ENCODE data around the gene UBXN6.

Gene UBXN6

DNA sequence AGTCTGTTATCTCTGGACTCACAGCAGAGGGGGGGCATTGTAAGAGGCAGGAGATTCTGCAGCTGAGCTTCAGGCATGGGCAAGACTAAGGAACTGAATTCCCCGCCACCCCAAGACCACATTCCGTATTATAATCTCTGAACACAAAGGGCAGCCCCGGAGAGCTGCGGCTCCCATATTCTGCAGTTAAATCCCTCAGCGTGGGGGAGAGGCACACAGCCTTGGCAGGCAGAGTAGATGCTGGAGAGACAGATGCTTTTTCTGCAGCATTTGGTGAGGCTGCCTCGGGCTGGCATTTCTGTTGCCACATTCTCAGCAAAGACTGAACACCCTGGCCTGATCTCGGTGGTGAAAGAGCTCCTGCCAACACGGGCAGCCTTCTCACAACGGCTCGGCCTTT lies 42.2 kb downstream of the UBXN6 start:
- no peak overlapping the region for H3K4me3 ChIP-seq (ENCODE audit: low read depth, low read length)
- TF ChIP-seq CTCF (IDR thresholded peaks at IDR 0.05; ENCODE audit: low read depth, low read length, missing control alignments): no peak
- in situ Hi-C loops (cut with HindIII; ENCODE audit: low pct_ligation_motif_present, low sequenced_read_pairs): no loop called here
- H3K36me3 ChIP-seq (replicated peaks): no peaks in the 10 kb centered on the region
- H3K27ac ChIP-seq: no peak overlapping the region
- DNase-seq: no peak
- no peaks in the 10 kb centered on the region for H3K27me3 ChIP-seq (replicated peaks)

DNA sequence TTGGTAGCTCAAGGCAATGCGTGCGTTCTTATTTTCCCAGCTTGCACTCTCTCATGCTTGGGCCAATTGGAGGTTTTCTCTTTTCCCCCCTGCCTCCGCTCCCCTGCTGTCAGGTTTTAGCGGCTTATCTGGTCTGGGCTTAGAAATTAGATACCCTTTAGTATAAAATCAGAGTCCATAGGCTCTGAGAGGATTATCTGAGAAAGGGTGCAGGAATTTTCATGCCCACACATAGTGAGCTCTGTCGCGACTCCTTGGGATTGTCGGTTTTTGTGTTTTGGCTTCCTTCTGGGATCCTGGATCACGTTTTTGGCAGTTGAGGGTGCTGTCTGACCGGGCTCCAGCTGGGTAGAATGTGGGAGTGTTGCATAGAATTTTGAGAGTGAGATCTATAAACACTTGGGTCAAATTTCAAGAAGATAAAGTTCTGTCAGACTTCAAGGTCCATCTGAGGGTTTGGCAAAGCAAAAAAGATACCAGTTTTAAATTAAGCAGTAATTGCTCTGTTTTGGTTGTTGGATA lies 42.7 kb downstream of the UBXN6 start:
- DNase-seq: no peak
- in situ Hi-C loops (cut with HindIII; ENCODE audit: low pct_ligation_motif_present, low sequenced_read_pairs): no loop called here
- no peak overlapping the region for H3K4me3 ChIP-seq (ENCODE audit: low read depth, low read length)
- no peaks in the 10 kb centered on the region for H3K36me3 ChIP-seq (replicated peaks)
- H3K27me3 ChIP-seq (replicated peaks): no peaks in the 10 kb centered on the region
- no peak overlapping the region for H3K27ac ChIP-seq
- no peak for TF ChIP-seq CTCF (IDR thresholded peaks at IDR 0.05; ENCODE audit: low read depth, low read length, missing control alignments)

GRCh38 chr19:4414144-4414799 lies 43.3 kb downstream of the UBXN6 start:
- no peaks in the 10 kb centered on the region for H3K36me3 ChIP-seq (replicated peaks)
- no peaks in the 10 kb centered on the region for H3K27me3 ChIP-seq (replicated peaks)
- H3K27ac ChIP-seq: no peak overlapping the region
- TF ChIP-seq CTCF (IDR thresholded peaks at IDR 0.05; ENCODE audit: low read depth, low read length, missing control alignments): no peak
- in situ Hi-C loops (cut with HindIII; ENCODE audit: low pct_ligation_motif_present, low sequenced_read_pairs): no loop called here
- no peak for DNase-seq
- no peak overlapping the region for H3K4me3 ChIP-seq (ENCODE audit: low read depth, low read length)

- no peak overlapping the region for H3K27ac ChIP-seq
- in situ Hi-C loops (cut with HindIII; ENCODE audit: low pct_ligation_motif_present, low sequenced_read_pairs): no loop called here
Observed at GRCh38 chr19:4413588-4413987, 44.0 kb downstream of the UBXN6 start.

GRCh38 chr19:4409123-4409933 lies 48.3 kb downstream of the UBXN6 start:
- no peak for TF ChIP-seq CTCF (IDR thresholded peaks at IDR 0.05; ENCODE audit: low read depth, low read length, missing control alignments)
- H3K36me3 ChIP-seq (replicated peaks): no peaks in the 10 kb centered on the region

More at GRCh38 chr19:4413588-4413987, 44.0 kb downstream of the UBXN6 start:
- Histone ChIP-seq H3K36me3 (replicated peaks) (no peaks in the 10 kb centered on the region), H3K27me3 (replicated peaks) (no peaks in the 10 kb centered on the region), H3K4me3 (ENCODE audit: low read depth, low read length) (no peak overlapping the region)
- no peak for DNase-seq
- TF ChIP-seq CTCF (IDR thresholded peaks at IDR 0.05; ENCODE audit: low read depth, low read length, missing control alignments): no peak

More at GRCh38 chr19:4409123-4409933, 48.3 kb downstream of the UBXN6 start:
- in situ Hi-C loops (cut with HindIII; ENCODE audit: low pct_ligation_motif_present, low sequenced_read_pairs): no loop called here
- Histone ChIP-seq H3K4me3 (ENCODE audit: low read depth, low read length) (no peak overlapping the region), H3K27me3 (replicated peaks) (no peaks in the 10 kb centered on the region), H3K27ac (no peak overlapping the region)
- no peak for DNase-seq
